ENCODE data around the gene SPATA16.

DNA sequence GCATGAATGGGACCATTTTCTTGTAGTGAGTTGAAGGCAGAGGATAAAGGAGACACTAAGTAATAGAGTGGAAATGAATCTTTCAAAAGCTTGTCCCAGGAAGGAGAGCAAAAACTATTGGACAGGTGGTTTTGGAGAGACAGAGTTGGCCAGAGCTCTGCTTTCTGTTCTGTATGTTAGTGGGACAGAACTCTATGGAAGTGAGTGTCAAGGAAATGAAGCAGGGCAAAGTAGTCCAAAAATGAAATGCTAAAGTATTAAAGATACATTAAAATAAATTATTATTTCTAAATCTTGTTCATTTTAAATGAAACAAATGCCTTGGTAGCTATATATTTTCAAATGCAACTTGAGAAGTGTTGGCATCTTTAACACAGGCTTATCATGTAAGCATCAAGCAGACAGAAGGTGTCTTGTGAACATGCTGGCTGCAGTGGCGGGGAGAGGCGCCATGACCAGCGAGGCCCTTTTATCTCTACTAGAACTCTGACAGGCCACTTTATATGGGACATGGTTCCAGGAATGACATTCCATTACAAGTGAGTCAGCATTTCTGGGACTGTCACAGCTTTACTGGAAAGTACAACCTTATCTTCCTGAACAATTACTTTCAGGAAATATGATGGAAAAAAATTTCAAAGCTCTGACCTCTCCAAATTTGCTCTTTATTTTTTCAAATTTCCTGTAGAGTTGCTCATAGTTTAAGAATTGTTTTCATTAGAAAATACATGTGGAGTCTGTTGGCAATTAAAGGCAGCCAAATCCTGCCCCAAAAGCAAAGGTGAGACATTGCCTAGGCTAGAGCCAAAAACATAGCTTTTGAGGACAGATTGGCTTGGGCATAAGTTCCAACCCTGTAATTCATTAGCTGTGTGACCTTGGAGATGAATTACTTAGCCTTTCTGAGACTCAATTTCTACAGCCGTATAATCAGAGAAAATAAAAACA lies 284.0 kb downstream of the SPATA16 start:
- TF ChIP-seq, protein P1, sequence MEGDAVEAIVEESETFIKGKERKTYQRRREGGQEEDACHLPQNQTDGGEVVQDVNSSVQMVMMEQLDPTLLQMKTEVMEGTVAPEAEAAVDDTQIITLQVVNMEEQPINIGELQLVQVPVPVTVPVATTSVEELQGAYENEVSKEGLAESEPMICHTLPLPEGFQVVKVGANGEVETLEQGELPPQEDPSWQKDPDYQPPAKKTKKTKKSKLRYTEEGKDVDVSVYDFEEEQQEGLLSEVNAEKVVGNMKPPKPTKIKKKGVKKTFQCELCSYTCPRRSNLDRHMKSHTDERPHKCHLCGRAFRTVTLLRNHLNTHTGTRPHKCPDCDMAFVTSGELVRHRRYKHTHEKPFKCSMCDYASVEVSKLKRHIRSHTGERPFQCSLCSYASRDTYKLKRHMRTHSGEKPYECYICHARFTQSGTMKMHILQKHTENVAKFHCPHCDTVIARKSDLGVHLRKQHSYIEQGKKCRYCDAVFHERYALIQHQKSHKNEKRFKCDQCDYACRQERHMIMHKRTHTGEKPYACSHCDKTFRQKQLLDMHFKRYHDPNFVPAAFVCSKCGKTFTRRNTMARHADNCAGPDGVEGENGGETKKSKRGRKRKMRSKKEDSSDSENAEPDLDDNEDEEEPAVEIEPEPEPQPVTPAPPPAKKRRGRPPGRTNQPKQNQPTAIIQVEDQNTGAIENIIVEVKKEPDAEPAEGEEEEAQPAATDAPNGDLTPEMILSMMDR (IDR thresholded peaks at IDR 0.05) = no peak
- TF ChIP-seq POLR2A (IDR thresholded peaks at IDR 0.05) (no peak), POLR2AphosphoS5 (IDR thresholded peaks at IDR 0.05) (no peak), EP300 (IDR thresholded peaks at IDR 0.05) (no peak)

Measured in suprapubic skin (tissue), 4 donors.